OCI-LY7 (cell line): ENCODE results near the gene ANKFN1.

Experiments
- CTCF ChIP-seq: fragments of 200-600 bp; sonication (generic); conservative IDR thresholded peaks from 2 replicates; pipeline ENCODE4 v1.5.1; 2014; ENCODE audit warnings: mild to moderate bottlenecking, antibody characterized with exemption, low read length, moderate library complexity, mixed read lengths
- EZH2phosphoT487 ChIP-seq: fragments of 200-600 bp; sonication (generic); IDR thresholded peaks from 2 replicates; pipeline ENCODE4 v1.6.1; 2018; ENCODE audit warnings: low read depth, borderline replicate concordance, mild to moderate bottlenecking, mixed run types, antibody characterized with exemption, low read length, moderate library complexity, mixed read lengths

GRCh38 chr17:56481659-56482058 lies 328.4 kb downstream of the ANKFN1 start:
- TF ChIP-seq CTCF: no peak
- no peak for TF ChIP-seq EZH2phosphoT487
